ENCODE results near the gene SELE. TPM values are rescaled to one million over a fixed set of nuclear protein-coding genes. Genes with fewer than 3 reads are reported as not detected.
"Not testable (repeated sequence)": the region's sequence is repeated elsewhere in the genome, so short reads cannot be mapped to it uniquely, and the experiment has no call there.

Gene SELE
- total RNA-seq, 4 donors from 2014 or later: 0.67 to 16.3 (median 1.5) TPM

GRCh38 chr1:169683661-169684060 lies 50.2 kb downstream of the SELE start:
- DNase-seq: no peak
- no peaks in the 10 kb centered on the region for H3K9me3 ChIP-seq
- H3K4me3 ChIP-seq (replicated peaks in 1 of 3): no peak overlapping the region
- WGBS, 2 donors: 79 to 93% methylated on average over 3 of the region's 3 CpGs
- TF ChIP-seq POLR2A (IDR thresholded peaks at IDR 0.05): no peak
- TF ChIP-seq CTCF (IDR thresholded peaks at IDR 0.05): no peak
- no peaks in the 10 kb centered on the region for H3K36me3 ChIP-seq
- H3K27me3 ChIP-seq: no peaks in the 10 kb centered on the region
- no peak overlapping the region for H3K27ac ChIP-seq
- intact Hi-C loops (cut with DNase I): no loop called here
- no peaks in the 10 kb centered on the region for H3K4me1 ChIP-seq

GRCh38 chr1:169683168-169683567 lies 50.7 kb downstream of the SELE start:
- H3K36me3 ChIP-seq; H3K27ac ChIP-seq; H3K4me1 ChIP-seq; DNase-seq; H3K4me3 ChIP-seq (replicated peaks in 1 of 3); H3K9me3 ChIP-seq; intact Hi-C loops (cut with DNase I); H3K27me3 ChIP-seq: not testable (repeated sequence)
- 79 to 87% methylated on average over 4 of the region's 4 CpGs for WGBS, 2 donors

DNA sequence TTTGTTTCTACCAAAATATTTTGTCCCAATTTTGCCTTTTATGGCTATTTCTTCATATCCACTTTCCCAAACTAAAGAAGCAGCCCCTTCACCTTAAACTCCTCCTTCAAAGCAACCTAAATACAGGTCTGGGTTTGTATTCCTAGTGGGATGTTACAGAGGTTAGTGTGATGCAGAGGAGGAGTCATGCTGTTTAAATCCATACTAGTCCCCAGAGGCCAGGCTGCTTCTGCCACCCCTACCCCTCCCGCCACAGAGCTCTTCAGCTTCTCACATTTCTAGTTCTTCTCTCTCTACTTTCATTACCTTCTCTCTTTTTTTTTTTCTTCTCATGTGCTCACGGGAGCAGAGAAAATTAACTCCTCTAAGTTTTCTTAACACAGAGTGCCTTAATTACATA lies 51.8 kb downstream of the SELE start:
- Histone ChIP-seq H3K4me3 (replicated peaks in 1 of 3) (no peak overlapping the region), H3K27ac (no peak overlapping the region), H3K4me1 (no peaks in the 10 kb centered on the region), H3K9me3 (no peaks in the 10 kb centered on the region), H3K36me3 (no peaks in the 10 kb centered on the region), H3K27me3 (no peaks in the 10 kb centered on the region)
- TF ChIP-seq CTCF (IDR thresholded peaks at IDR 0.05) (no peak), POLR2A (IDR thresholded peaks at IDR 0.05) (no peak)
- WGBS, 2 donors: 35 to 45% methylated on average over 2 of the region's 2 CpGs
- no peak for DNase-seq
- intact Hi-C loops (cut with DNase I): no loop called here

- no peaks in the 10 kb centered on the region for H3K4me1 ChIP-seq
- no peak overlapping the region for H3K27ac ChIP-seq
- H3K9me3 ChIP-seq: no peaks in the 10 kb centered on the region
- intact Hi-C loops (cut with DNase I): no loop called here
- WGBS, 2 donors: 35 to 41% methylated on average over 2 of the region's 2 CpGs
- no peaks in the 10 kb centered on the region for H3K27me3 ChIP-seq
- no peaks in the 10 kb centered on the region for H3K36me3 ChIP-seq
- DNase-seq: no peak
- TF ChIP-seq POLR2A (IDR thresholded peaks at IDR 0.05) (no peak), CTCF (IDR thresholded peaks at IDR 0.05) (no peak)
- H3K4me3 ChIP-seq (replicated peaks in 1 of 3): no peak overlapping the region
Observed at GRCh38 chr1:169681140-169681539, 52.7 kb downstream of the SELE start.

- intact Hi-C loops (cut with DNase I): no loop called here
- 60% methylated on average over 6 of the region's 6 CpGs for WGBS, 2 donors
- Histone ChIP-seq H3K9me3 (no peaks in the 10 kb centered on the region), H3K36me3 (no peaks in the 10 kb centered on the region), H3K27me3 (no peaks in the 10 kb centered on the region), H3K27ac (no peak overlapping the region), H3K4me1 (no peaks in the 10 kb centered on the region), H3K4me3 (replicated peaks in 1 of 3) (no peak overlapping the region)
- TF ChIP-seq CTCF (IDR thresholded peaks at IDR 0.05): no peak
- no peak for TF ChIP-seq POLR2A (IDR thresholded peaks at IDR 0.05)
- no peak for DNase-seq
Observed at GRCh38 chr1:169680377-169681019, 53.4 kb downstream of the SELE start.
